HEK293T (cell line): ENCODE measurements around the gene LENG9.

Experiments
- ARNT ChIP-seq: fragments of 450-650 bp; IDR thresholded peaks from 2 replicates; pipeline ENCODE4 v1.6.1; 2017; ENCODE audit warnings: mild to moderate bottlenecking
- BHLHE40 ChIP-seq: fragments of 450-650 bp; IDR thresholded peaks from 2 replicates; pipeline ENCODE4 v1.6.1; 2016; ENCODE audit warnings: mild to moderate bottlenecking, moderate library complexity, borderline replicate concordance
- ELF4 ChIP-seq: fragments of 450-650 bp; IDR thresholded peaks from 2 replicates; pipeline ENCODE4 v1.6.1; 2017; ENCODE audit warnings: antibody characterized with exemption
- FOXA1 ChIP-seq: fragments of 450-650 bp; IDR thresholded peaks from 2 replicates; pipeline ENCODE4 v1.6.1; 2016; ENCODE audit warnings: mild to moderate bottlenecking
- FOXK2 ChIP-seq: fragments of 450-650 bp; IDR thresholded peaks from 2 replicates; pipeline ENCODE4 v1.6.1; 2016; ENCODE audit warnings: mild to moderate bottlenecking
- FOXM1 ChIP-seq: fragments of 450-650 bp; IDR thresholded peaks from 2 replicates; pipeline ENCODE4 v1.6.1; 2017; ENCODE audit warnings: mild to moderate bottlenecking, borderline replicate concordance
- L3MBTL2 ChIP-seq: fragments of 450-650 bp; conservative IDR thresholded peaks from 2 replicates; pipeline ENCODE4 v1.6.1; 2016; ENCODE audit warnings: mild to moderate bottlenecking
- NFRKB ChIP-seq: fragments of 450-650 bp; IDR thresholded peaks from 2 replicates; pipeline ENCODE4 v1.6.1; 2016; ENCODE audit warnings: mild to moderate bottlenecking, moderate library complexity
- SP1 ChIP-seq: fragments of 450-650 bp; IDR thresholded peaks from 2 replicates; pipeline ENCODE4 v1.6.1; 2017
- SUZ12 ChIP-seq: fragments of 450-650 bp; IDR thresholded peaks from 2 replicates; pipeline ENCODE4 v1.6.1; 2016; ENCODE audit warnings: mild to moderate bottlenecking
- TARDBP ChIP-seq: fragments of 450-650 bp; IDR thresholded peaks from 2 replicates; pipeline ENCODE4 v1.6.1; 2016
- ZNF384 ChIP-seq: fragments of 450-650 bp; IDR thresholded peaks from 2 replicates; pipeline ENCODE4 v1.6.1; 2016
- TF ChIP-seq, protein P1 (sequence below): fragments of 450-650 bp; IDR thresholded peaks from 2 replicates; pipeline ENCODE4 v1.6.1; 2016

DNA sequence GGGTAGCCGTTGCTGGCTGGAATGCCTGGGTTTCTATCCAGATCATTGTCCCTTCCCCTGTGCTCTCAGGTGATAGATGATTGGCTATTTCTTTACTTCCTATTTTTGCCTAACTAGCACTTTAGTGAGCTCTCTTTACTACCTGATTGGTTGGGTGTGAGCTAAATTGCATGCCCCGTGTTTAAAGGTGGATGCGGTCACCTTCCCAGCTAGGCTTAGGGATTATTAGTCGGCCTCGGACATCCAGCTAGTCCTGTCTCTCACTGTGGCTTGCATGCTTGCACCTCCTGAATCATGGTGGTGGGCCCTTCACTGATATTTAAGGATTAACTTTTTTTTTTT is 38.2 kb downstream of the LENG9 start:
- TF ChIP-seq FOXM1 (no peak), SP1 (no peak), ARNT (no peak), BHLHE40 (no peak), L3MBTL2 (no peak), ELF4 (no peak), NFRKB (no peak), SUZ12 (no peak), ZNF384 (no peak), TARDBP (no peak), FOXA1 (no peak), FOXK2 (no peak)
- TF ChIP-seq, protein P1, sequence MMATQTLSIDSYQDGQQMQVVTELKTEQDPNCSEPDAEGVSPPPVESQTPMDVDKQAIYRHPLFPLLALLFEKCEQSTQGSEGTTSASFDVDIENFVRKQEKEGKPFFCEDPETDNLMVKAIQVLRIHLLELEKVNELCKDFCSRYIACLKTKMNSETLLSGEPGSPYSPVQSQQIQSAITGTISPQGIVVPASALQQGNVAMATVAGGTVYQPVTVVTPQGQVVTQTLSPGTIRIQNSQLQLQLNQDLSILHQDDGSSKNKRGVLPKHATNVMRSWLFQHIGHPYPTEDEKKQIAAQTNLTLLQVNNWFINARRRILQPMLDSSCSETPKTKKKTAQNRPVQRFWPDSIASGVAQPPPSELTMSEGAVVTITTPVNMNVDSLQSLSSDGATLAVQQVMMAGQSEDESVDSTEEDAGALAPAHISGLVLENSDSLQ = no peak
